Brain microvascular endothelial cell (primary cell): ENCODE results near the gene CPEB3.

ENCODE experiments used
- DNase-seq: peaks from one replicate; pipeline ENCODE4 v3.0.0-alpha.2; 2020
- H3K27ac ChIP-seq: fragments of 250-450 bp; sonication (Bioruptor Pico); 2 replicates; pipeline ENCODE4 v1.5.1; 2020; ENCODE audit warnings: mild to moderate bottlenecking, moderate library complexity
- H3K27me3 ChIP-seq: fragments of 250-450 bp; sonication (Bioruptor Pico); replicated peaks from 2 replicates; pipeline ENCODE4 v1.5.1; 2020; ENCODE audit warnings: mild to moderate bottlenecking
- H3K36me3 ChIP-seq: fragments of 250-450 bp; sonication (Bioruptor Pico); replicated peaks from 2 replicates; pipeline ENCODE4 v1.5.1; 2020; ENCODE audit warnings: mild to moderate bottlenecking
- H3K4me3 ChIP-seq: 2 replicates; pipeline ENCODE4 v1.5.1; 2011; ENCODE audit warnings: low read depth, mild to moderate bottlenecking, control low read depth, low read length, moderate library complexity
- in situ Hi-C: cut with HindIII; loops from 2 replicates; pipeline ENCODE4 v1.10.0; 2017; ENCODE audit warnings: low sequenced_read_pairs, low pct_ligation_motif_present
- TF ChIP-seq, protein P1 (sequence below): IDR thresholded peaks from 2 replicates; pipeline ENCODE4 v1.5.1; 2011; ENCODE audit warnings: low read depth, mild to moderate bottlenecking, moderate library complexity, low read length, control low read depth, inconsistent platforms; ENCODE audit errors: missing control alignments

Gene CPEB3

DNA sequence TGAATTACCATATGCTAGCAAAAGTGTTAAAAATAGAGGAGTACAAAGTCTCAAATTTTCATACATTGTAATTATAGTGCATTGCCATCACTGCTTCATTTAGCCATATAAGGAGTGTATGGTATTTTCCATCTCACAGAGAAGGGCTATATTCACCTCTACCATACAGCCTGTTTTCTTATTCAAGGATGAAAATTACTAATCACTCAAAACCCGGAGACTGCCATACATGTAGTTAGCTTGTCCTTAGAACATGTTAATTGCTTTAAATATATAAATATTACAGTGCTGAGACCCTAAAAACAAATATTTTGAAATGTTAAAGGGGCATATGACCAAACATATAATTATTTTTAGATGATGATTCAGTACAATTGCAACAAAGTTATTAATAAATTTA lies 49.4 kb downstream of the CPEB3 start:
- no peaks in the 10 kb centered on the region for H3K36me3 ChIP-seq
- no peak overlapping the region for H3K27ac ChIP-seq
- in situ Hi-C loops: no loop called here
- peak overlapping the region; percentile 66 for H3K4me3 ChIP-seq
- TF ChIP-seq, protein P1, sequence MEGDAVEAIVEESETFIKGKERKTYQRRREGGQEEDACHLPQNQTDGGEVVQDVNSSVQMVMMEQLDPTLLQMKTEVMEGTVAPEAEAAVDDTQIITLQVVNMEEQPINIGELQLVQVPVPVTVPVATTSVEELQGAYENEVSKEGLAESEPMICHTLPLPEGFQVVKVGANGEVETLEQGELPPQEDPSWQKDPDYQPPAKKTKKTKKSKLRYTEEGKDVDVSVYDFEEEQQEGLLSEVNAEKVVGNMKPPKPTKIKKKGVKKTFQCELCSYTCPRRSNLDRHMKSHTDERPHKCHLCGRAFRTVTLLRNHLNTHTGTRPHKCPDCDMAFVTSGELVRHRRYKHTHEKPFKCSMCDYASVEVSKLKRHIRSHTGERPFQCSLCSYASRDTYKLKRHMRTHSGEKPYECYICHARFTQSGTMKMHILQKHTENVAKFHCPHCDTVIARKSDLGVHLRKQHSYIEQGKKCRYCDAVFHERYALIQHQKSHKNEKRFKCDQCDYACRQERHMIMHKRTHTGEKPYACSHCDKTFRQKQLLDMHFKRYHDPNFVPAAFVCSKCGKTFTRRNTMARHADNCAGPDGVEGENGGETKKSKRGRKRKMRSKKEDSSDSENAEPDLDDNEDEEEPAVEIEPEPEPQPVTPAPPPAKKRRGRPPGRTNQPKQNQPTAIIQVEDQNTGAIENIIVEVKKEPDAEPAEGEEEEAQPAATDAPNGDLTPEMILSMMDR: no peak
- no peak for DNase-seq
- H3K27me3 ChIP-seq: no peaks in the 10 kb centered on the region

DNA sequence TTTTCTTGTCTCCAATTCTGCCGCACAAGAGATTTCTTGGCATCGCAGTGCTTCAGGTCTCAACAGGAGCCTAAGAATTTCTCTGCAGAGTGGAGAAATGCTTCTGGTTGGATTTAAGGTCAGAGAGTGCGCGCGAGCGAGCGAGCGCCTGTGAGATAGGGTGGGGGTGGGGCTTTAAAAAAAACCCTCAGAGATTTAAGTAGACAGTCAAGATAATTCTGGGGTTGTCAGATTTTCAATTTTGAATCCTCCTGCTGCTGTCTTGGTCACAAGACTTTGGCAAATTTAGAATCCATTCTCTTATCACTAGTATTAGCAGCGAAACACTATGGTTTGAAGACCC lies 49.7 kb downstream of the CPEB3 start:
- H3K27me3 ChIP-seq: no peaks in the 10 kb centered on the region
- in situ Hi-C loops: no loop called here
- TF ChIP-seq, protein P1: no peak
- DNase-seq: no peak
- peak overlapping the region; percentile 61 for H3K27ac ChIP-seq
- H3K4me3 ChIP-seq: peak overlapping the region; percentile 66
- no peaks in the 10 kb centered on the region for H3K36me3 ChIP-seq

DNA sequence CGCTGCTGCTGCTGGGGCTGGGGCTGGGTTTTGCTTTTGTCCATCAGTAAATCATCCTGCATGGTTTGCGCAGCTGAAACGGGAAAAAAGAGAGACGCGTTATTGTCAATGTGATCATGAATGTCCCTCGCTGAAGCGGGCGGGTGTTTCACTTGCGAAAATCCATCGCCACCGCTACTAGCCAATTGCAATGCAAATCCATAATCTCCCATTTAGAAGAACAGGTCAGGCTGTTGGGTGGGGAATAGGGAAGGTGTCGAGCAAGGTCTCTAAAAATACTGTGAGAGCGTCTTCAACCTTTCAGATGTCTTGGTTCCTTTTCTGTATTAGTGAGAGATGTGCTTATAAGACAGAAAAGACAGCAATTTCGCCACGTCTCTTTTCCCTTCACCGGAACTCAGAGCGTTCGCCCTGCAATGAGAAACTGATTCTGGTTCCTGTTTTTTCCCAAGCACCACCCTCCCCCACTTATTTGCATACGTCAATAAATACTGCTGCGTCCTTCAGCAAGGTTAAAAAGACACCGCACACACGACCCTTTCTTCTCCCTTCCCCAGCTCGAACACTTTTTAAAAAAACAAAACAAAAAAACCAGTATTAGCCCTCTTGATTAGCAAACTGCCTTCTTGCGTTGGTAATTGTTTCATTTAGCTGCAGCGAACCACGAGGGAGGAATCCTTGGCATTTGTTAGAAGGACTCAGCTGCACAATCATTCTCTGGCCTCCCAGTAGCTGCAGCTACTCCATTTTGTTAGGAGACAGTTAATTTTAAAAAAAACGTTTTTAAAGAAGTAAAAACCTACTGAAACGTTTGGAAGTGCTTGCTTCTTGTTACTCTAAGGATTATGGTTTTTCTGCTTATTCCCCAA lies 50.4 kb downstream of the CPEB3 start:
- in situ Hi-C loops: no loop called here
- Histone ChIP-seq H3K4me3 (peak overlapping the region; percentile 66), H3K27me3 (no peaks in the 10 kb centered on the region), H3K36me3 (no peaks in the 10 kb centered on the region), H3K27ac (peak overlapping the region; percentile 61)
- DNase-seq: peak; percentile 72
- TF ChIP-seq, protein P1: no peak

DNA sequence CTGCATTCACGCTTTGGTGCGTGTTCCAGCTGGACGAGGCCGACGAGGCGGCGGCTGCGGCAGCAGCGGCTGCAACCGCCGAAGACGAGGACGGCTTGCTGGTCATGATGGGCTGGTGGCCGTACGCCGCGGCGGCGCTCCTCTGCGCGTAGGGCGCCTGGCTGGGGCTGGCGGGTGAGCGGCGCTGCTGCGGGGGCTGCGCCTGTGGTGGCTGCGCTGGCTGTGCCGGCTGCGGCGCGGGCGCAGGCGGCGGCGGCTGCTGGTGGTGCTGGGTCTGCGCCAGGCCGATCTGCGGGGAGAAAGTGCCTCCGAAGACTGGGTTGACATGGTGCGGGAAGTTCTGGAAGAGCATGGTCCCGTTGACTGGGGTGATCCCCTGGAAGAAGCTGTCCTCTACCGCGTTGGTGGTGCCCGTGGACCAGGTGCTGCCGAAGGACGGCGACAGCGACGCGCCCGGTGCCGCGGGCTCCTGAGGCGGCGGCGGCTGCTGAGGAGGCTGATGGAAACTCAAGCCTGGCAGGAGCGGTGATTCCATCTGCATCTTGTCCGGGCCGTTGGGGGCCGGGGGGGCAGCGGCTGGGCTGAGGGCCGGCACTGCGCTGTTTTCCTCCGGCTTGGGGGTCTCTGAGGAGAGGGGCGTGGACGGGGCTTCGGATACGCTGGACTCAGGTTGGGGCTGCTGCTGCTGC lies 51.1 kb downstream of the CPEB3 start:
- TF ChIP-seq, protein P1: no peak
- no peaks in the 10 kb centered on the region for H3K27me3 ChIP-seq
- peak; percentile 13 for DNase-seq
- H3K4me3 ChIP-seq: peak overlapping the region; percentile 66
- in situ Hi-C loops: no loop called here
- H3K27ac ChIP-seq: peak overlapping the region; percentile 61
- H3K36me3 ChIP-seq: no peaks in the 10 kb centered on the region

DNA sequence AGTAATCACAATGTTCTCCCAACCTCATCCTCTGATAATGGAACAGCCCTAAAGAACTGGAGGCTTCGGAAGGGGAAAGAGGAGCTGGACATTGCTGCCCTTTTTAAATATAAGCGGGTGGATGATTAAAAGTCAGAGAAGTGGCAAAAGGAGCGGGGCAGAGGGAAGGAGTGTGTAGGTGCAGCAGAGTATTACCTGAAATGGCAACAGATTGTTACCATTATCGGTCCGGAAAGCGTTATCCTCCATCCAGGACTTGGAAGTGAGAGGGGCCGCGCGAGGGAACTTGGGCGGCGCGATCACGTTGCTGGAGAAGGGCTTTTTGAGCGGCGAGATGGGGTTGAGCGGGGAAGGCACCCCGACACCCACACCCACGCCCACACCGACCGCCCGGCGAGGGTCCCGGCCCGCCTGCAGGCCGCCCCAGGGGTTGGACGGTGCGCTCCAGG lies 51.7 kb downstream of the CPEB3 start:
- no peaks in the 10 kb centered on the region for H3K27me3 ChIP-seq
- in situ Hi-C loops: no loop called here
- no peaks in the 10 kb centered on the region for H3K36me3 ChIP-seq
- H3K27ac ChIP-seq: no peak overlapping the region
- no peak for DNase-seq
- H3K4me3 ChIP-seq: peak overlapping the region; percentile 66
- TF ChIP-seq, protein P1: no peak
